Adipocyte (in vitro differentiated cells): ENCODE results near the gene SYTL3.

Experiments
- DNase-seq: peaks from one replicate; pipeline ENCODE4 v3.0.0-alpha.2; 2015; ENCODE audit warnings: low read depth
- H3K27me3 ChIP-seq: replicated peaks from 2 replicates; pipeline ENCODE4 v1.7.0; 2013; ENCODE audit warnings: mild to moderate bottlenecking, low read length, moderate library complexity; ENCODE audit not compliant: control insufficient read depth, insufficient read depth
- H3K36me3 ChIP-seq: 2 replicates; pipeline ENCODE4 v1.7.0; 2013; ENCODE audit warnings: low read length, mild to moderate bottlenecking, moderate library complexity; ENCODE audit not compliant: control insufficient read depth, insufficient read depth, severe bottlenecking
- H3K4me1 ChIP-seq: 2 replicates; pipeline ENCODE4 v1.7.0; 2013; ENCODE audit warnings: mild to moderate bottlenecking, low read length, moderate library complexity; ENCODE audit not compliant: control insufficient read depth, insufficient read depth
- H3K4me3 ChIP-seq: 2 replicates; pipeline ENCODE4 v1.7.0; 2013; ENCODE audit warnings: mild to moderate bottlenecking, low read length, moderate library complexity
- H3K9ac ChIP-seq: 2 replicates; pipeline ENCODE4 v1.7.0; 2013; ENCODE audit warnings: mild to moderate bottlenecking, low read length, moderate library complexity
- H3K9me3 ChIP-seq: 2 replicates; pipeline ENCODE4 v1.7.0; 2013; ENCODE audit warnings: mild to moderate bottlenecking, low read length, moderate library complexity; ENCODE audit not compliant: control insufficient read depth

The SYTL3 gene

DNA sequence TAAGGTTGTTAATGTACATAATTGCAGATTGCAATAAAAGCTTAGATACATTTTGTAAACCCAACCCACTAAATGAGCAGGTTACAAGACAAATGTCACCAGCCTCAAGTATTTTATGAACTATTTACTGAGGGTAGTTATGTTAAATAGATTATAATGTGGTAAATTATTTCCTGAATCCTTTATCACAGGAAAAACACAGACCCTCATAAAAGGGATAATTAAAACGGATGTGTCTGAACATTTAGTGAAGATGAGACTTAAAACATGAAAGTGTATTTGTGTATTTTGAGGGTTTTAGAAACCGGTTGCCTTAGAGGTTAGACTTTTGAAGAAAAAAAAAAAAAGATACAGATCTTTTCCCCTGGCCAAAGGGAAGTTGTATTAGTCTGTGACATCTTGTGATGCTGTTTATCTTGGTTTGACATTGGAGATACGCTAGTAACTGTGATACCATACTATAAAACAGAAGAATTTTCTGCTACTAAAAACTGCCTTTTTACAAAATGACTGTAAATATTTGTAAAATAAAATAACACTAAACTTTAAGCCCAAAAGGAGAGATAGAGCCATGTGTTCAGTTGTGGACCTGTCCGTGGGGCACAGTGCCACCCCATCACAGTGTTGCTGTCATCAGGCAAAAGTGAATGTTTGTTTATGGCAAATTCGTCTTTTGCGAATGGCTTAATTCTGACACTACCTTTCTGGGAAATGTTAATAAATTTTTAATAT, 15.0 kb upstream of the SYTL3 start:
- Histone ChIP-seq H3K36me3 (peaks cover 60% of the 10 kb centered on the region), H3K9me3 (no peaks in the 10 kb centered on the region), H3K27me3 (no peaks in the 10 kb centered on the region), H3K9ac (no peak overlapping the region), H3K4me3 (no peak overlapping the region), H3K4me1 (peaks cover 35% of the 10 kb centered on the region)
- DNase-seq: no peak

DNA sequence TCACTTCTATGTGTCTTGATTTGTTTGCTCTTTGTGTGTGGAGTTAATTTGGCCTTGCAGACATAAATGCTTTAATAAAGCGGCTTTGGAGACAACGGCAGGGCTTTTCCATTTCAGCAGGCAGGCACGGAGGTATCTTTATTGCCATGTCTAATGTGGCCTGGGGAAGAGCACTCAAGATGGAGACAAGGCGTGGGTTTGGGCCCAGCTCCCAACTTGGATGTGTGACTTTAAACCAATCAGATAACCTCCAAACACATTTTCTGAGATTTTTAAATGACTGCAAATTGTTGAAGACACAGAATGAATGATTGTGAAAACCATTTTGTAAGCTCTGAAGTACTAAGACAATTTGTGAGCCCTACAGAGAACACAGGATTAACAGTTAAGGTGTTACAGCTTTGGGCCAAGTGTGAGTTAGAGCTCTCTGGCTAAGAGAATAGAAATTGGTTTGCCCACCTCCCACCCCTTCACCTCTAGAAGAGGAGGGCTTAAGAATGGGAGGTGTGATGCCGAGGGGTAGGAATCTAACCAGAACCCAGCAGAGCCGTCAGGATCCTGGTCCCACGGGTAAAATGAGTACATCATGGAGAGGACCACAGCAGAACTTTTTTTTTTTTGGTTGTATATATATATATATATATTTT, 14.3 kb upstream of the SYTL3 start:
- Histone ChIP-seq H3K27me3 (no peaks in the 10 kb centered on the region), H3K9ac (no peak overlapping the region), H3K36me3 (peaks cover 65% of the 10 kb centered on the region), H3K4me1 (peaks cover 32% of the 10 kb centered on the region), H3K4me3 (no peak overlapping the region), H3K9me3 (no peaks in the 10 kb centered on the region)
- DNase-seq: no peak

DNA sequence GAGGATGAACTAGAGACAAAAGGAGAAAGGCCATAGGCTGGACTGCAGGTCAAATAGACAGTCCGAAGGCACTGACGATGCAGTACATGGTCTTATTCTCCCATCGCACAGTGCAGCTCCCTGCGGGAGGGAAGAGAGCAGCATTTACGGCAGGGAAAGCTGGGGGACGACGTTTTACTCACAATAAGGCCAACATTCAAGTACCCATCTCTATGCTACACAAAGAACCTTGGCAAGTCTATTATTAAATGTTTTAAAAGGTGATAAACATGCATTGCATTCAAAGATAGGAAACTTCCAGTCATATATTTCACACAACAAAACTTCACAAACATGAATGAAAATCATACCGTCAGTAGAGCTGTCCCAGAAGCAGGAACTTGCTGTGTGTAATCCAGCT, 13.1 kb upstream of the SYTL3 start:
- DNase-seq: no peak
- Histone ChIP-seq H3K9ac (no peak overlapping the region), H3K27me3 (no peaks in the 10 kb centered on the region), H3K36me3 (peaks cover 69% of the 10 kb centered on the region), H3K4me3 (no peak overlapping the region), H3K4me1 (peaks cover 27% of the 10 kb centered on the region), H3K9me3 (no peaks in the 10 kb centered on the region)

DNA sequence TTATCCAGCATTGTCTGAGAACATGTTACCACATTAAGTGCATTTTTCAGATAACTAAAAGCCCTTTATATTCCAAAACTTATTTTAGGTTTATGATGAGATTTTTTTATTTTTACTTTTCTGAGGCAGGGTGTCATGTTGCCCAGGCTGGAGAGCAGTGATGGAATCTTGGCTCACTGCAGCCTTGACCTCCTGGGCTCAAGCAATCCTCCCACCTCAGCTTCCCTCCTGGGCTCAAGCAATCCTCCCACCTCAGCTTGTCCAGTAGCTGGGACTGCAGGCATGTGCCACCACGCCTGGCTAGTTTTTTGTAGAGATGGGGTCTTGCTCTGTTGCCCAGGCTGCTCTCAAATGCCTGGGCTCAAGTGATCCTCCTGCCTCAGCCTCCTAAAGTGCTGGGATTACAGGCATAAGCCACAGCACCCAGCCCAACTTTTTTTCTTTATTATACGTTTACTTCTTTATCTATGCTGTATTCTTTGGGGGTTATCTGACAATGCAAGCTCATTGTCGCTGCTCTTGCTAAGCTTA, 11.5 kb upstream of the SYTL3 start:
- DNase-seq: no peak

DNA sequence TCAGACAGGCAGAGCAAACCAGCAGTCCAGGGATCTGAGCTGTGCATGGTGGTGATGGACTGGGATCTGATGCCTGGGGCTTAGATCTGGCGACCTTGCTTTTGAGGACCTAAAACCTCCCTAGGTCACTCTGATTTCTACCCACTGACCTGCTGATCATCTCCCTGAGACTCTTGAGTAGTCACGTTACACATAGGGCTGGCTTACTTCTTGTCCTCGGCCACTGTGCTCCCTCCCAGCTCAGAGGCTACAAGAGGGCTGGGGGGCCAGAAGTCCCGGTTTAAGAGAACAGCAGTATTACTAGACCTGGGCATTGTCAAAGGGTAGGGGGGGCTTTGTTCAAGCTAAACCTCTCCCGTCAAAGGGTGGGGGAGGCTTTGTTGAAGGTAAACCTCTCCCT, 10.8 kb upstream of the SYTL3 start:
- no peak overlapping the region for H3K9ac ChIP-seq
- H3K36me3 ChIP-seq: peaks cover 58% of the 10 kb centered on the region
- H3K9me3 ChIP-seq: no peaks in the 10 kb centered on the region
- DNase-seq: no peak
- no peaks in the 10 kb centered on the region for H3K27me3 ChIP-seq
- peaks cover 35% of the 10 kb centered on the region for H3K4me1 ChIP-seq
- no peak overlapping the region for H3K4me3 ChIP-seq

More for the DNA sequence above, 11.5 kb upstream of the SYTL3 start:
- H3K36me3 ChIP-seq: peaks cover 64% of the 10 kb centered on the region
- peaks cover 35% of the 10 kb centered on the region for H3K4me1 ChIP-seq
- H3K9ac ChIP-seq: no peak overlapping the region
- H3K9me3 ChIP-seq: no peaks in the 10 kb centered on the region
- H3K27me3 ChIP-seq: no peaks in the 10 kb centered on the region
- no peak overlapping the region for H3K4me3 ChIP-seq

DNA sequence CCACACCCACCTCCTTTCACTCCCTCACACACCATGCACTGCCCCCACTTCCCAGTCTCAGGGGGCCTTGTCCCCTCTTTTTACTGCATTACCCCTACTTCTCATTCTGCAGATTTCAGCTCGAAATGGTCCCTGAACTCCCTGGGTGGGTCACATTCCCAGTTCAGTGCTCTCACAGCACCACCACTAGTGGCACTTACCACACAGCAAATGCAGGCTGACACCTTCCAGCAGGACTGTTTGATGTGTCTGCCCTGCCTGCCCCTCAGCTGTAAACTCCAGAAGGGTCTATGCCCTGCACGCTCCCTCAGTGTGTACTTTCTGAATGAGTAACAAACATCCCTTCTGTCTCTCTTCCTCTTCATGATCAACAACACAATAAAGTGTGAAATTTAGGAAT, 9.3 kb upstream of the SYTL3 start:
- Histone ChIP-seq H3K9me3 (no peaks in the 10 kb centered on the region), H3K36me3 (peaks cover 44% of the 10 kb centered on the region), H3K9ac (no peak overlapping the region), H3K27me3 (no peaks in the 10 kb centered on the region), H3K4me1 (peaks cover 33% of the 10 kb centered on the region), H3K4me3 (no peak overlapping the region)
- no peak for DNase-seq

DNA sequence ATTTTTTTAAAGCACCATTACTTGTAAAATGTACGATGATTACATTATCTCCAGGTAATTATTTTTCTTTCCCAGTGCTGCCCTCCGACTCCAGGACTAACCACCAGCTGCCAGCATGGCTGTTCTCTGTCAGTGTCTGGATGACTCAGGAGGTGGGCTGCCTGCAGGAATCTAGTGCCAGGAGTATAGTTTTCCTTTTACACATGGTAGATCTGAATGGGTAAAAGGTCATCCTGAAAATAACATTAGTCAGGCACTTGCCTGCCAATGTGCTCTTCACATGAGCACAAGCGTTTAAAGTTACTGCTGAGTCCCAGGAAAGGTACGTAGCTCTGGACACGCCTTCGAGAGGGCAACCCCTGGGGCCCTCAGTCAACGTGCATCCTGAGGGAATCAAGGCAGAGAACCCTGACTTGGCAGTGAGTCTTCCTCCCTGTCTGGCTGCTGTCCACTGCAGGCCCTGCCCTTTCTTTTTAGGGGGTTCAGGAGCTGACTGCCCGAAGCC, 7.7 kb upstream of the SYTL3 start:
- H3K4me3 ChIP-seq: peak overlapping the region; percentile 94
- peak overlapping the region; percentile 96 for H3K9ac ChIP-seq
- H3K36me3 ChIP-seq: peaks cover 31% of the 10 kb centered on the region
- peaks cover 33% of the 10 kb centered on the region for H3K4me1 ChIP-seq
- DNase-seq: peak; percentile 79
- H3K27me3 ChIP-seq: no peaks in the 10 kb centered on the region
- no peaks in the 10 kb centered on the region for H3K9me3 ChIP-seq

DNA sequence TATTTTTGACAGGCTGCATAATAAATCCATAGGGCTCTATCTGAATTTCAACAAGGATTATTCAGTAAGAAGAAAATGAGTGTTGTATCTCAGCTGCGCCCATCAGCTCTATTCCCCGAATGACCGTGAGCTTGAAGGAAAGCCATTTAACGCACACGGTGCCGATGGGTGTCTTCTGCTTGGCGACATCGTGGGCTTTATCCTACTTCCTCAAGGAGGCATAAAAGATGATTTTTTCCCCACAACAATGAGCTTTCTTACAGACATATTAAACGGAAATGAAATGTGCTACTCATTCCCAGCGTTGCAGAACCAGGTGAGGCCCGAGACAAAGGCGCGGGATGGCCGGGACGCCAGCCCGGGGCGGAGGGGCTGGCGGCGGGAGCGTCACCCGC, 6.0 kb upstream of the SYTL3 start:
- Histone ChIP-seq H3K4me1 (peaks cover 32% of the 10 kb centered on the region), H3K9ac (peak overlapping the region; percentile 96), H3K4me3 (peak overlapping the region; percentile 94), H3K36me3 (peaks cover 20% of the 10 kb centered on the region), H3K9me3 (no peaks in the 10 kb centered on the region), H3K27me3 (no peaks in the 10 kb centered on the region)
- no peak for DNase-seq

DNA sequence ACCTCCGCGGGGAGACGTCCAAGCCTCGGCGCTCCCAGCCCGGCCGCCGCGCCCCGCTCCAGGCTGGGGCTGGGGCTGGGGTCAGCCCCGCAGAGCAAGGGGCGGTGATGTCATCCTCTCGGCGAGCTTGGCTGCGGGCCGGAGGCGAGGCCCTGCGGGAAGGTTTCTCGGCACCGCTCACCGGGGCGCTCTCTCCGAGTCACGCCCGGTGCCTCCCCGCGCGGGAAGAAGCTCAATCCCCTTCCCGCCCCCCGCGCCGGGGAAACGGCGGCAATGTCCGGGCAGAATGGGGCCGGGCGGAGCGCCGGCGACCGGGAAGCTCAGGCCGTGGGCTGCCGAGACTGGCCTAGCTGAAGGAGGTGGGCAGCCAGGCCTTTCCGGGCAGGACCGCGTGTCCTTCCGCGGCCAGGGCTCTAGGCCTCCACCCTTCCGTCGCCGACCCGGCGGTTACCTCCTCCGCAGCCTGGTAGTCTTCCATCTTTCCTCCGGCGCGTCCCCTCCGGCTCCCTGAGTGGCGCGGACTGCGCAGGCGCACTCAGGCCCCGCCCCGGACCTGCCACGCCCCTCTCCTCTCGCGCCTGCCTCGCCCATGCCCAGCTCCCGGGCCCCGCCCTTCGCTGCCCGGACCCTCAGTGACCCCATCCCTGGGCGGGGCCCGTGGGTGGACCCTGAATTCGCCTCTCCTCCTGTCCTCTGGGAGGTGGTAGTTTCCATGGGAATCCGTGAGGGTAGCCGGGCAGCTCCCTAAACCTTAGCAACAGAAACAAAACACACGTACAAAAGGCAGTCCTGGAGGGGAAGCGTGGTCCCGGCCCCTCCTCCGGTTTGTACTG, 5.4 kb upstream of the SYTL3 start, which contains the start of gene DYNLT1:
Gene DYNLT1 (minus strand): TSS at position 513 of the 833 bp plus-strand sequence. CDS start 35 bp downstream, at position 478.
- Histone ChIP-seq H3K9me3 (no peaks in the 10 kb centered on the region), H3K4me3 (peak within 1 kb of the TSS; percentile 94), H3K4me1 (peaks cover 38% of the 10 kb centered on the region), H3K9ac (peak within 1 kb of the TSS; percentile 96), H3K36me3 (peaks cover 14% of the 10 kb centered on the region), H3K27me3 (no peaks in the 10 kb centered on the region)
- DNase-seq: peak; percentile 96

DNA sequence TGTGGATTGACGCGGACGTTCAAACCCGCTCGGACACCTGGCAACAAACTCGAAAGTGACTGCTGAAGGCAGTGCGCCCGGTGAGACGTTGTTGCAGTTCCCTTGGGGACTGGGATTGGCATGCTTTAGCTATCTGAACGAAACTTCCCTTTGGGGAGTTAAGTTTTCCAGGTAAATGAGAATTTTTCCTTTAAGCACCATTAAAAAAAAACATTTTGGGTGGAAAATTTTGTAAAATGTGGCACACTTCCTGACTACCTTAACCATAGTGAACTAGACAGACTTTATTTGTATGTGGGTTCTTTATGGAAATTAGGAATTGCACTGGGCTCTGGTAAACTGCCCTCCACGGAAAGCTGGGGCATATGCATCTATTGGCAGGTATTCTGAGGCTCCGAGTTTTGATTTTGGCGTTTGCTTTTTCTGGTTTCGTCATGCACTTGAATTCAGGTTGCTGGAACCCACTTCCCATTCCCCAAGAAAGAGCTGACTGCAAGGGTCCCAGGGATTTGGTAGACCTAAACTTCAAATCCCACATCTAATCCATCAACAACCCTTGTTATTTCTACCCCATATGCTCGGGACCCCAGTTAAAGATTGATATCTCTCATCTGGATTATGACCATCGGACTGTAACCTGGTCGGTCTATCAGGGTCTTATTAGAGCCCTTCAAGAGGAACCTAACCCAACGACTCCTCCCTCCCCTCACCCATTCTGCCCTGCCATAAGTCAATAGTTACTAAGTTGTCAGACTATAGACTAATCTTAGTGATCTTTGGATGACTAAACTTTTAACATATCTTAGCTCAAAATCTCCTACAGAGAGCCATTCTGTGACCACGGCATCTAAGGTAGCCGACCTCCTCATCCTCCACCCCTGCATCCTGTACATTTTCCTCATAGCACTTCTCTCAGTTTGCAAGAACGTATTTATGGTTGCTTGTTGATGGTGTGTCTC, 4.5 kb upstream of the SYTL3 start:
- H3K4me3 ChIP-seq: peak overlapping the region; percentile 94
- H3K27me3 ChIP-seq: no peaks in the 10 kb centered on the region
- H3K36me3 ChIP-seq: peaks cover 6% of the 10 kb centered on the region
- no peaks in the 10 kb centered on the region for H3K9me3 ChIP-seq
- peak overlapping the region; percentile 96 for H3K9ac ChIP-seq
- DNase-seq: no peak
- peaks cover 44% of the 10 kb centered on the region for H3K4me1 ChIP-seq
